ENCODE measurements around the gene PTPRE.

PTPRE gene

GRCh38 chr10:128014236-128014635, 107.3 kb downstream of the PTPRE start:
- Mint-ChIP-seq H3K27ac (no peak overlapping the region), H3K4me1 (peaks cover 32% of the 10 kb centered on the region), H3K27me3 (peaks cover 30% of the 10 kb centered on the region), H3K4me3 (no peak overlapping the region), H3K9me3 (no peaks in the 10 kb centered on the region)
- DNase-seq: no peak
- no peak for ATAC-seq

- DNase-seq (no peak), ATAC-seq (no peak)
- no peak overlapping the region for H3K27ac Mint-ChIP-seq
- no peaks in the 10 kb centered on the region for H3K9me3 Mint-ChIP-seq
- H3K4me3 Mint-ChIP-seq: no peak overlapping the region
- peaks cover 17% of the 10 kb centered on the region for H3K27me3 Mint-ChIP-seq
- peaks cover 25% of the 10 kb centered on the region for H3K4me1 Mint-ChIP-seq
Measured at GRCh38 chr10:128016423-128017060, 109.6 kb downstream of the PTPRE start.

GRCh38 chr10:128017822-128018221, 110.9 kb downstream of the PTPRE start:
- peak overlapping the region in 1 of 2 donors; percentile 73 for H3K4me3 Mint-ChIP-seq
- H3K27me3 Mint-ChIP-seq: peaks cover 17% of the 10 kb centered on the region
- no peak for ATAC-seq
- DNase-seq: no peak
- H3K4me1 Mint-ChIP-seq: peaks cover 21% of the 10 kb centered on the region
- H3K9me3 Mint-ChIP-seq: no peaks in the 10 kb centered on the region
- peak overlapping the region in 1 of 2 donors; percentile 57 for H3K27ac Mint-ChIP-seq

- ATAC-seq (peak; percentile 49), DNase-seq (no peak)
- H3K27me3 Mint-ChIP-seq: peaks cover 17% of the 10 kb centered on the region
- H3K4me1 Mint-ChIP-seq: peaks cover 20% of the 10 kb centered on the region
- H3K9me3 Mint-ChIP-seq: no peaks in the 10 kb centered on the region
- peak overlapping the region; percentile 35 to 91 for H3K27ac Mint-ChIP-seq
- H3K4me3 Mint-ChIP-seq: peak overlapping the region in 1 of 2 donors; percentile 73
Measured at GRCh38 chr10:128018236-128018635, 111.3 kb downstream of the PTPRE start.

GRCh38 chr10:128018691-128019090, 111.8 kb downstream of the PTPRE start:
- peak overlapping the region in 1 of 2 donors; percentile 73 for H3K4me3 Mint-ChIP-seq
- DNase-seq (no peak), ATAC-seq (peak; percentile 39)
- peaks cover 15% of the 10 kb centered on the region for H3K4me1 Mint-ChIP-seq
- H3K27me3 Mint-ChIP-seq: peaks cover 17% of the 10 kb centered on the region
- no peaks in the 10 kb centered on the region for H3K9me3 Mint-ChIP-seq
- H3K27ac Mint-ChIP-seq: peak overlapping the region in 1 of 2 donors; percentile 35

GRCh38 chr10:128022261-128023196, 115.6 kb downstream of the PTPRE start:
- DNase-seq: no peak
- ATAC-seq: no peak
- Mint-ChIP-seq H3K4me1 (peaks cover 37% of the 10 kb centered on the region), H3K9me3 (no peaks in the 10 kb centered on the region), H3K27ac (peak overlapping the region in 1 of 2 donors; percentile 45), H3K27me3 (peaks cover 7% of the 10 kb centered on the region), H3K4me3 (no peak overlapping the region)

- H3K4me3 Mint-ChIP-seq: no peak overlapping the region
- no peaks in the 10 kb centered on the region for H3K27me3 Mint-ChIP-seq
- peaks cover 42% of the 10 kb centered on the region for H3K4me1 Mint-ChIP-seq
- no peaks in the 10 kb centered on the region for H3K9me3 Mint-ChIP-seq
- no peak overlapping the region for H3K27ac Mint-ChIP-seq
- no peak for DNase-seq
- no peak for ATAC-seq
Measured at GRCh38 chr10:128024426-128024825, 117.5 kb downstream of the PTPRE start.

- DNase-seq: no peak
- no peaks in the 10 kb centered on the region for H3K9me3 Mint-ChIP-seq
- H3K4me1 Mint-ChIP-seq: peaks cover 49% of the 10 kb centered on the region
- H3K27ac Mint-ChIP-seq: no peak overlapping the region
- no peak overlapping the region for H3K4me3 Mint-ChIP-seq
- H3K27me3 Mint-ChIP-seq: no peaks in the 10 kb centered on the region
- ATAC-seq: no peak
Measured at GRCh38 chr10:128025437-128025836, 118.5 kb downstream of the PTPRE start.

GRCh38 chr10:128025951-128026350, 119.0 kb downstream of the PTPRE start:
- peak overlapping the region in 1 of 2 donors; percentile 58 for H3K4me3 Mint-ChIP-seq
- H3K27ac Mint-ChIP-seq: peak overlapping the region in 1 of 2 donors; percentile 95
- H3K27me3 Mint-ChIP-seq: no peaks in the 10 kb centered on the region
- H3K4me1 Mint-ChIP-seq: peaks cover 49% of the 10 kb centered on the region
- H3K9me3 Mint-ChIP-seq: no peaks in the 10 kb centered on the region
- no peak for DNase-seq
- no peak for ATAC-seq

GRCh38 chr10:128026615-128027300, 119.9 kb downstream of the PTPRE start:
- Mint-ChIP-seq H3K27ac (peak overlapping the region; percentile 53 to 95), H3K9me3 (no peaks in the 10 kb centered on the region)

GRCh38 chr10:128027306-128027705, 120.4 kb downstream of the PTPRE start:
- H3K4me1 Mint-ChIP-seq: peaks cover 49% of the 10 kb centered on the region
- H3K27ac Mint-ChIP-seq: peak overlapping the region; percentile 7 to 95
- H3K9me3 Mint-ChIP-seq: no peaks in the 10 kb centered on the region
- H3K27me3 Mint-ChIP-seq: no peaks in the 10 kb centered on the region
- no peak for ATAC-seq
- H3K4me3 Mint-ChIP-seq: peak overlapping the region in 1 of 2 donors; percentile 58
- DNase-seq: no peak

More at GRCh38 chr10:128026615-128027300, 119.9 kb downstream of the PTPRE start:
- H3K27me3 Mint-ChIP-seq: no peaks in the 10 kb centered on the region
- peak overlapping the region; percentile 49 to 58 for H3K4me3 Mint-ChIP-seq
- peak; percentile 27 to 36 for DNase-seq
- ATAC-seq: peak; percentile 88
- H3K4me1 Mint-ChIP-seq: peaks cover 49% of the 10 kb centered on the region

GRCh38 chr10:128027822-128028507, 121.1 kb downstream of the PTPRE start:
- H3K27ac Mint-ChIP-seq: peak overlapping the region in 1 of 2 donors; percentile 13
- DNase-seq (no peak), ATAC-seq (no peak)
- H3K9me3 Mint-ChIP-seq: no peaks in the 10 kb centered on the region
- H3K4me1 Mint-ChIP-seq: peaks cover 49% of the 10 kb centered on the region
- H3K4me3 Mint-ChIP-seq: no peak overlapping the region
- no peaks in the 10 kb centered on the region for H3K27me3 Mint-ChIP-seq

GRCh38 chr10:128028508-128029289, 121.8 kb downstream of the PTPRE start:
- peak overlapping the region in 1 of 2 donors; percentile 72 for H3K4me3 Mint-ChIP-seq
- no peaks in the 10 kb centered on the region for H3K27me3 Mint-ChIP-seq
- no peaks in the 10 kb centered on the region for H3K9me3 Mint-ChIP-seq
- peaks cover 49% of the 10 kb centered on the region for H3K4me1 Mint-ChIP-seq
- DNase-seq (peak in 1 of 2 donors; percentile 28), ATAC-seq (no peak)
- peak overlapping the region; percentile 36 to 95 for H3K27ac Mint-ChIP-seq

GRCh38 chr10:128029290-128029651, 122.4 kb downstream of the PTPRE start:
- Mint-ChIP-seq H3K4me1 (peaks cover 49% of the 10 kb centered on the region), H3K9me3 (no peaks in the 10 kb centered on the region), H3K4me3 (peak overlapping the region in 1 of 2 donors; percentile 72), H3K27me3 (no peaks in the 10 kb centered on the region), H3K27ac (peak overlapping the region in 1 of 2 donors; percentile 52)
- ATAC-seq (no peak), DNase-seq (no peak)

Data from stimulated activated naive CD8-positive, alpha-beta T cell treated with anti-CD3 and anti-CD28 coated beads, Interleukin-15, amount 100 ng/mL, for 72 hours (primary cell).